Gastroesophageal sphincter (tissue), 4 donors: Measurements from ENCODE around the gene THRA. TPM values are rescaled to one million over a fixed set of nuclear protein-coding genes. Genes with fewer than 3 reads are reported as not detected.

ENCODE experiments used
- ATAC-seq: fragments of 150-250 bp; one replicate; pipeline ENCODE4 v1.9.1; 2016; ENCODE audit warnings: mild to moderate bottlenecking, moderate library complexity
- H3K27ac ChIP-seq, 4 donors: fragments of 200-600 bp; sonication (generic) in 3 of 4; 1 replicate in 3 of 4; 2 replicates in 1 of 4; pipeline ENCODE4 v1.5.1; 2016 to 2019
- H3K27me3 ChIP-seq: fragments of 200-600 bp; sonication (generic); one replicate; pipeline ENCODE4 v1.5.1; 2019
- H3K36me3 ChIP-seq, 2 donors: fragments of 200-600 bp; sonication (generic); one replicate each; pipeline ENCODE4 v1.5.1; 2019; ENCODE audit warnings: control low read depth in 1 of 2
- H3K4me1 ChIP-seq, 3 donors: fragments of 200-600 bp; sonication (generic); 1 replicate in 2 of 3; 2 replicates in 1 of 3; pipeline ENCODE4 v1.5.1; 2016 to 2019; ENCODE audit warnings: control low read depth in 2 of 3
- H3K4me3 ChIP-seq, 2 donors: fragments of 200-600 bp; sonication (generic); one replicate each; pipeline ENCODE4 v1.5.1; 2019; ENCODE audit warnings: mild to moderate bottlenecking in 1 of 2, moderate library complexity in 1 of 2
- H3K9me3 ChIP-seq, 3 donors: fragments of 200-600 bp; sonication (generic); one replicate each; pipeline ENCODE4 v1.5.1; 2017 to 2019; ENCODE audit warnings: control low read depth in 2 of 3
- EP300 ChIP-seq: sonication (generic); formaldehyde crosslinking; IDR thresholded peaks from one replicate; pipeline ENCODE4 v1.6.1; 2017; ENCODE audit warnings: antibody characterized with exemption, mild to moderate bottlenecking
- POLR2A ChIP-seq, 2 donors: fragments of 450-650 bp; IDR thresholded peaks; one replicate each; pipeline ENCODE4 v1.6.1; 2017; ENCODE audit warnings: antibody characterized with exemption in 2 of 2, mild to moderate bottlenecking in 2 of 2, moderate library complexity in 1 of 2
- POLR2AphosphoS5 ChIP-seq: sonication (generic); formaldehyde crosslinking; IDR thresholded peaks from one replicate; pipeline ENCODE4 v1.6.1; 2017; ENCODE audit warnings: antibody characterized with exemption
- WGBS, 2 donors: methylation state at CpG; one replicate each; pipeline ENCODE4 v1.1.5; 2018; ENCODE audit warnings: low coverage in 1 of 2; 5-methylcytosine and 5-hydroxymethylcytosine counted together
- total RNA-seq, 4 donors: library from RNA; depleted of rRNA; stranded (reverse); fragments of >200 nt; gene quantifications; one replicate each; pipeline ENCODE4 v1.1.0, GENCODE V29; 2016
- TF ChIP-seq, protein P1 (sequence below), 4 experiments: fragments of 200-600 bp in 2 of 4; fragments of 450-650 bp in 2 of 4; sonication (generic) in 1 of 4; IDR thresholded peaks; one replicate each; pipeline ENCODE4 v1.5.1; 2017 to 2019; ENCODE audit warnings: antibody characterized with exemption in 4 of 4, mild to moderate bottlenecking in 2 of 4, moderate library complexity in 2 of 4

THRA gene
- total RNA-seq, 4 donors from 2014 or later = 84.8 to 133 (median 102) TPM

GRCh38 chr17:40095351-40095943, 32.7 kb downstream of the THRA start:
- peak overlapping the region; percentile 18 to 99 (median 98) for H3K27ac ChIP-seq
- peaks cover 0 to 56% of the 10 kb centered on the region in 2 donors for H3K36me3 ChIP-seq
- H3K4me3 ChIP-seq = no peak overlapping the region
- TF ChIP-seq EP300 = no peak
- peak; percentile 54 for TF ChIP-seq POLR2AphosphoS5
- TF ChIP-seq POLR2A (IDR thresholded peaks at IDR 0.05) = no peak
- TF ChIP-seq, protein P1, sequence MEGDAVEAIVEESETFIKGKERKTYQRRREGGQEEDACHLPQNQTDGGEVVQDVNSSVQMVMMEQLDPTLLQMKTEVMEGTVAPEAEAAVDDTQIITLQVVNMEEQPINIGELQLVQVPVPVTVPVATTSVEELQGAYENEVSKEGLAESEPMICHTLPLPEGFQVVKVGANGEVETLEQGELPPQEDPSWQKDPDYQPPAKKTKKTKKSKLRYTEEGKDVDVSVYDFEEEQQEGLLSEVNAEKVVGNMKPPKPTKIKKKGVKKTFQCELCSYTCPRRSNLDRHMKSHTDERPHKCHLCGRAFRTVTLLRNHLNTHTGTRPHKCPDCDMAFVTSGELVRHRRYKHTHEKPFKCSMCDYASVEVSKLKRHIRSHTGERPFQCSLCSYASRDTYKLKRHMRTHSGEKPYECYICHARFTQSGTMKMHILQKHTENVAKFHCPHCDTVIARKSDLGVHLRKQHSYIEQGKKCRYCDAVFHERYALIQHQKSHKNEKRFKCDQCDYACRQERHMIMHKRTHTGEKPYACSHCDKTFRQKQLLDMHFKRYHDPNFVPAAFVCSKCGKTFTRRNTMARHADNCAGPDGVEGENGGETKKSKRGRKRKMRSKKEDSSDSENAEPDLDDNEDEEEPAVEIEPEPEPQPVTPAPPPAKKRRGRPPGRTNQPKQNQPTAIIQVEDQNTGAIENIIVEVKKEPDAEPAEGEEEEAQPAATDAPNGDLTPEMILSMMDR (IDR thresholded peaks at IDR 0.05) = no peak
- no CpG with 5 or more reads among the region's 17 CpGs for WGBS, 2 donors
- no peaks in the 10 kb centered on the region for H3K27me3 ChIP-seq
- H3K4me1 ChIP-seq = peaks cover 18 to 84% (median 79%) of the 10 kb centered on the region in 3 donors
- H3K9me3 ChIP-seq = no peaks in the 10 kb centered on the region
- ATAC-seq = no peak

- TF ChIP-seq EP300 = no peak
- peak; percentile 40 for TF ChIP-seq POLR2AphosphoS5
- TF ChIP-seq POLR2A (IDR thresholded peaks at IDR 0.05) = no peak
- TF ChIP-seq, protein P1 (IDR thresholded peaks at IDR 0.05) = no peak
- Histone ChIP-seq H3K4me1 (peaks cover 18 to 81% (median 72%) of the 10 kb centered on the region in 3 donors), H3K9me3 (no peaks in the 10 kb centered on the region), H3K36me3 (peaks cover 0 to 49% of the 10 kb centered on the region in 2 donors), H3K27me3 (no peaks in the 10 kb centered on the region), H3K4me3 (peak overlapping the region in 1 of 2 donors; percentile 82), H3K27ac (peak overlapping the region; percentile 94 to 99 (median 98))
- ATAC-seq = no peak
- WGBS, 2 donors = 42% methylated on average over 6 to 11 of the region's 23 CpGs
These were observed 33.4 kb downstream of the THRA start for GRCh38 chr17:40095944-40096791.

- H3K27me3 ChIP-seq = no peaks in the 10 kb centered on the region
- TF ChIP-seq EP300 = no peak
- TF ChIP-seq, protein P1 (IDR thresholded peaks at IDR 0.05) = no peak
- no peak for TF ChIP-seq POLR2A (IDR thresholded peaks at IDR 0.05)
- no peak for TF ChIP-seq POLR2AphosphoS5
- H3K4me3 ChIP-seq = peak overlapping the region in 1 of 2 donors; percentile 82
- ATAC-seq = no peak
- peaks cover 18 to 81% (median 68%) of the 10 kb centered on the region in 3 donors for H3K4me1 ChIP-seq
- WGBS, 2 donors = 49% methylated on average over 5 of the region's 10 CpGs; no CpG with 5 or more reads in 1 of the 2 donors
- peak overlapping the region; percentile 94 to 99 (median 98) for H3K27ac ChIP-seq
- H3K36me3 ChIP-seq = peaks cover 0 to 48% of the 10 kb centered on the region in 2 donors
- no peaks in the 10 kb centered on the region for H3K9me3 ChIP-seq
These were observed 34.3 kb downstream of the THRA start for GRCh38 chr17:40097087-40097486.

- H3K27me3 ChIP-seq = no peaks in the 10 kb centered on the region
- TF ChIP-seq POLR2A (IDR thresholded peaks at IDR 0.05) (no peak), POLR2AphosphoS5 (peak; percentile 80)
- H3K36me3 ChIP-seq = peaks cover 0 to 42% of the 10 kb centered on the region in 2 donors
- peak overlapping the region; percentile 94 to 99 (median 98) for H3K27ac ChIP-seq
- no peaks in the 10 kb centered on the region for H3K9me3 ChIP-seq
- peaks cover 18 to 81% (median 68%) of the 10 kb centered on the region in 3 donors for H3K4me1 ChIP-seq
- peak; percentile 11 for ATAC-seq
- peak overlapping the region; percentile 33 to 82 for H3K4me3 ChIP-seq
- WGBS, 2 donors = 7 to 20% methylated on average over 3 to 7 of the region's 9 CpGs
These were observed 35.4 kb downstream of the THRA start for GRCh38 chr17:40097931-40098845.
